Measurements from ENCODE around the gene XPO6.

Gene XPO6

DNA sequence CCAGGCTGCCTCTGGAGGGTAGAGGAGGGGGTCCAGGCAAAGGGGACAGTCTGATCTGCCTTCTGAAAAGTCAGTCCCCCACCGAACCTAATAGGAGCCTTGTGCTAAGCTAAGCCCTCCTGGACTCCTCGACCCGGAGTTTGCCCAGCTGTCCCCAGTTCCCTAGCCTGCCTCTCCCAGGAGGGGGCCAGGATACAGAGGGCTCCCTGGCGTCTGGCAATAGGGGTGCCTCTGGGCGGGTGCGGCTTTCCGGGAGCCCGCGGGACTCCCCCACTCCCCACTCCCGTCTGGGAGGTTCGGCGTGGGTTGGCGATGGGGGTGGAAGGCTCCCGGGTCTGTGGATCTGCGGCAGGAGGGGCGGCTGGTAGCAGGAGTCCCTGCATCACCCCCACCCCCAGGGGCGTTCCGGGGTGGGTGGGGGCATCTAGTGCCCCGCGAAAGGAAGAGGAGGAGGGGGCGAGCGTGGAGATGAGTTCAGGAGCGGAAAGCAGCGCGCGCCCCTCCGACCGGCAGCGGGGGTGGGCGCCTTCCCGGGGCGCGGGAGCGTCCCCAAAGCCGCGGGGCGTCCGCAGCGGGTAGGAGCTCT, 149.4 kb downstream of the XPO6 start:
- DNase-seq (ENCODE audit: low spot score) = no peak

DNA sequence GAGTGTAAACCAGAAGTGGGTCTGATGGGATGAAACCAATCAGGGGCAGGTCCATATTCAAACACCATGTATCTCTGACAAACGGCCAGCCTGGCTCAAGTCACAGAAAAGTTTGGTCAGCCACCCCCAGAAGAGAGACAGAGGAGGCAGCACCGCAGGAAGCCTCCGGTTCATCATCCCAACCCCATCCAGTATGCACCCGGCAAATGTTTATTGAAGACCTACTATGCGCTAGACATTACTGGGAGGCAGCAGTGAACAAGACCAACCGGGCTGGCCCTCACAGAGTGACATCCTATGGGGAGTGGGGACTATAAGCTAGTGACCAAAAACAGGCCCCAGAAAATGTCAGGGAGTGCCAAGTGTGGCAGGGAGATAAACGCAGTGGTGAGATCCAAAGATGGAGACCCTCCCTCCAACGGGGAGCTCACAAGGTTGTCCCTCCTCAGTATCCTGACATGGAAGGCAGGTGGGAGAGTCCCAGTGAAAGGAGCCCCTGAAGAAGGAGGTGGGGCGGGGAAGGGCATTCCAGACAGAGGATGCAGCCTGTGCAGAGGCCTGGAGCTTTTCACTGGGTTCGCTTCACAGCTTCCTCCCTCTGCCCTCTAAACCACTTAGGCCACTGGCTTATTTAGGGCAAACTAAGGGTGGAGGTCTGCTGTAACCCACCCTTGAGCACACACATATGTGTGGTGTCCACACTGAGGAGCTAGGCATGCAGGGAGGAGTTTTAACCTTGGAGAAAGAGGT, 150.2 kb downstream of the XPO6 start:
- no peak for DNase-seq (ENCODE audit: low spot score)

DNA sequence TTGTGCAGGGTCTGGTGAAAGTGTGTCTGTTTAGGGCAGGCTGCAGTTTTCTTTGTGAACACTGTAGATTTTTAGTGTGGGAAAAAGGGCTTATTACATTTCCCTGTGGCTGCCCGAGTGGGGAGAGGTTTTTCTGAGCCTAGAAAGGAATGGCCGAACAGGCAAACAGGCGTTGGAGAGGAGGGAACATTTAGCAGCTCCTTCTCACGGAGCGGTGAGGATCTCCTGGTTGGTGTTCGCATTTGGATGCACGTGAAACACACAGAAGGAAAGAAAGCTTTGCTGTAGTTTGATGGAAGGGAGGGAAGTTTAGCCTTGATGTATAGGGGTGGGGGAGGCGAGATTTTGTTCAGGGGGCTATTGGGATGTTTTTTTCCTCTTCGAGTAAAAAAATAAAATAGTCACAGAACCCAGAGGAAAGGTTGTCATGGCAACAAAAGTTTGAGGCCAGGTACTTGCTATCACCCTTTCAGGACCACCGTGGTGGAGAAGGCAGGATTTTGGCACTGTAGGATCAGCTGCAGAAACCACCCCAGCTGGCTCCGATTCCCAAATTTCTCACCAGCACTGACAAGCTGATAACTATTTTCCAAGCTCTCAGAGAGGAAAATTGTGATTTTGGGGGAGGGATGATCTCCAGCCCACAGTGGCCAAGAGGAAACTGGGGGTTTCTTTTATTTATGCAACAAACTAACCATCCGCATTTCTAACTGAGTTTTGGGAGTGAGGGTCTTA, 151.8 kb downstream of the XPO6 start:
- DNase-seq (ENCODE audit: low spot score) = no peak

DNA sequence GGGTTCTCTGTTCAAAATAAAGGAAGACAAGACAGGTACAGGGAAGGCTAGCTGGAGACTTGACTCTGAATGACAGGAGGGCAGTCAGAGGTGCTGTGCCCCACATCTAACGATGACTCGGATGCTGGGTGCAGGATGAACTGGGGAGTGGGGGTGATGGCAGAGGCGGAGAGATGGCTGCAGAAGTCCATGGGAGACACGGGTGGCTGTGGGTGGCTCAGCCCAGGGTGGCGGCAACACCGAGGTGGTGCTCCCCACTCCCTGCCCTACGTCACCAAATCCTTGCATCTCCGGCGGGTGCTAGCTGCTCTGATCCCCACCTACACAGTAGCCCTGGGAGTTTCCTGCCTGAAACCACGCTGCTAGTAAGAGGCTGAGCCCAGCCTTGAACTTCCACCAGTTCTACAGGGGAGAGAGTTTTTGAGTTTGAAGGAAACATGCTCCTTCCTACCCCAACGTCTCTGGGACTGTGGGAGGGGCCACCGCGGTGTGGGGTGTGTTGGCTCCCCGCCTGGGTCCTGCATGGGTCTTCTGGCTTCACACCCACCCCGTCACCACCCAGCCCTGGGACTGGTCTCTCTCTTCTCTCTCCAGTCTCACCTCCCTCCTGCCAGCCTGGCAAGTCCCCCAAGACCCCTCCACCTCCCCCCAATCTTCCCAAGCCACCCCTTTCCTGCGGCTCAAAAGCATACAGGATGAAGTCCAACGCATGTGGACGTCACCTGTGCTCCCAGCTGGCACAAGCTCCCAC, 152.8 kb downstream of the XPO6 start:
- no peak for DNase-seq (ENCODE audit: low spot score)

DNA sequence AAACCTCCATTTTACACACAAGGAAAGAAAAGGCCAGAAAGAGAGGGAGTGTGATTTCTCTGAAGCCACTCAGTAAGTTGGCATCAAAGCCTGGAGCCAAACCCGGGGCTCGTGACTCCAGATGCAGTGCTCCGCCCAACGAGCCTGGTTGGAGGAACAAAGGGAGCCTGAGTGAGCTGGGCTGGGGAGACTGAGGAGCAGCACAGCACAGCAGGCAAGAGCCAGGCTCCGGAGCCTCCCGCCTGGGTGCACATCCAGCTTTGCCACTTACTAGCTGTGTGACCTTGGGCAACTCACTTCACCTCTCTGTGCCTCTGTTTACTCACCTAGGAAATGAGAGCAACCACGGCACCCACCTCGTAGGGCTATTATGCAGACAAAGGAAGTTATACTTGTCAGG, 153.8 kb downstream of the XPO6 start:
- DNase-seq (ENCODE audit: low spot score) = no peak

DNA sequence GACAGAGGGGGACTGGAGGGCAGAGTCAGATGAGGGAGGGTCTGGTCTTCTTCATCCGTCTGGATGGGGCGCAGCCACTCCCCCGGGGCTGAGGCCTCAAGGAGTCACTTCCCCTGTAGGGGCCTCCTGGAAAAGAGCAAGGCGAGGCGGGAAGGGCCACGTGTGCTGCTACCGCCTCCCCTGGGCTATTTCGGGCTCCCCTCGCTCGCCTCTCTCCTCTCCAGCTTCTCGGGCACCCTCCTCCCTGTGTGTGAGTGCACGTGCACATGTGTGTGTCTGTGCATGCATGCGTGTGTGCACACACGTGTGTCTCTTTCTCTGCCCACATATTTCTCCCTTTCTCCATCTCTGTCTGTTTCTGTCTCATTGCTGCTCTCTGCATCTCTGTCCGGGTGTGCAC, 158.3 kb downstream of the XPO6 start:
- no peak for DNase-seq (ENCODE audit: low spot score)

DNA sequence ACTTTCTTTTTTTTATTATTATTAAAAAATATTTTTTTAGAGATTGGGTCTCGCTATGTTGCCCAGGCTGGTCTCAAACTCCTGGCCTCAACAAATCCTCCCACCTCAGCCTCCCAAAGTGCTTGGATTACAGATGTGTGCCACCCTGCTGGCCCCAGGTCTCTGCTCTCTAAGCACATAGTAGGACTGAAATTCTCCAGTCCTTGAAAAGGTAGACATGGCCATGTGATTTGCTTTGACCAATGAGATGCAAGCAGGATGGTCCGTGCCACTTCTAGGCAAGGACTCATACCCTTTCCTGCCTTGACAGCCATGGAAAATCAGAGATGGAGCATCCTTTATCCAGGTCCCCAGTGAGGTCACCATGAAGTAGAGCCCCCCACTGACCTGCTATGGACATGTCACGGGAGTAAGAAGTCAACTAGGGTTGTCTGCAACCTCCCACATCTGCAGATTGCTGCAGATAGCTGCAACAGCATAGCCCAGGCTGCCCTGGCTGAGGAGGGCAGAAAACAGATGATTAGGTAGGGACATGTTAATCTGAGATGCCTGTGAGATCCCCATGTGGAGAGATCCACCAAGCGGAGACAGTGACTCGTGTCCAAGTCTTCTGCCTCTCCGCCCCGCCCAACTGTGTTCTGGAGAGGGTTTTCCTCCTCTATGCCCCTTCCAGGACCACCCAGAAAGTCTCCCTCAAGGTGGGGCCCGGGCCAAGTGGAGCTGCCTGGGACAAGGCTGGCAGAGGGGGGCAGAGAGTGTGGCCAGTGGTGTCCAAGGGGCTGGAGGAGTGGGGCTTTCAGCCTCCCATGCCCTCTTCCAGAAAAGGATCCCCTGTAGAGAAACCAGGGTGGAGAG, 159.3 kb downstream of the XPO6 start:
- no peak for DNase-seq (ENCODE audit: low spot score)

DNA sequence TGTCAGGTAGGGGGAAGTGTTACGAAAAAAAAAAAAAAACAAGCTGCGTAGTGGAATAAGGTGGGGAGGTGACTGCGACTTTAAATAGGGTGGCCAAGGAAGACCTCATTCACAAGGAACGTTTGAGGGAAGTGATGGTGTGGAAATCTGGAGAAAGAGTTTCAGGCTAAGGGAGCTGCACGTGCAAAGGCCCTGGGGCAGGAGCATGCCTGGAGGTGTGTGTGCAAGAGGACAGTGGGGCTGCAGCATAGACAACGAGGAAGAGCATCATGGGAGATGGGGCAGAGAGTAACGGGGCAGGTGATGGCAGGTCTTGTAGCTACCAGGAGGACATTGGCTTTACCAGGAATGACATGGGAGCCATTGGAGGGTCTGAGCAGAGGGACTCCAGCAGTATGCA, 160.3 kb downstream of the XPO6 start:
- no peak for DNase-seq (ENCODE audit: low spot score)

Data from ecto neural progenitor cell (in vitro differentiated cells).